Measurements from ENCODE around the gene NBEAL1.
"Not testable (repeated sequence)": the region's sequence is repeated elsewhere in the genome, so short reads cannot be mapped to it uniquely, and the experiment has no call there.

The NBEAL1 gene

GRCh38 chr2:203155406-203155805 is 140.7 kb downstream of the NBEAL1 start:
- Histone ChIP-seq H2AFZ (ENCODE audit: low read depth, low read length) (no peak overlapping the region), H3K4me1 (ENCODE audit: insufficient read depth, low read length) (no peaks in the 10 kb centered on the region), H3K36me3 (ENCODE audit: insufficient read depth, low read length) (no peaks in the 10 kb centered on the region; the same call in 1 of the 2 replicates), H3K27ac (ENCODE audit: low read length) (no peak overlapping the region), H4K20me1 (ENCODE audit: insufficient read depth, low read length) (no peaks in the 10 kb centered on the region), H3K9me3 (ENCODE audit: insufficient read depth, low read length, severe bottlenecking) (no peaks in the 10 kb centered on the region), H3K79me2 (ENCODE audit: insufficient read depth, low read length) (no peaks in the 10 kb centered on the region), H3K9ac (ENCODE audit: low read depth, low read length) (no peak overlapping the region), H3K27me3 (ENCODE audit: insufficient read depth, low read length, poor library complexity) (no peaks in the 10 kb centered on the region), H3K4me3 (ENCODE audit: low read depth in 1 of 2, low read length in 2 of 2) (no peak overlapping the region), H3K4me2 (ENCODE audit: insufficient read depth, low read length) (no peak overlapping the region)
- TF ChIP-seq CTCF (IDR thresholded peaks at IDR 0.05; ENCODE audit: borderline replicate concordance, extremely low read depth, low read length, poor library complexity, severe bottlenecking) (peak; percentile 27), EZH2 (IDR thresholded peaks at IDR 0.05; ENCODE audit: borderline replicate concordance, low read depth, low read length, severe bottlenecking) (no peak)
- DNase-seq = peak; percentile 16
- peak; percentile 62 for ATAC-seq (ENCODE audit: insufficient read depth, low read depth)

GRCh38 chr2:203162722-203163121 is 148.0 kb downstream of the NBEAL1 start:
- H3K27me3 ChIP-seq (ENCODE audit: insufficient read depth, low read length, poor library complexity); H3K4me2 ChIP-seq (ENCODE audit: insufficient read depth, low read length); H3K4me1 ChIP-seq (ENCODE audit: insufficient read depth, low read length); H3K36me3 ChIP-seq (ENCODE audit: insufficient read depth, low read length); H3K4me3 ChIP-seq (ENCODE audit: low read depth in 1 of 2, low read length in 2 of 2); ATAC-seq (ENCODE audit: insufficient read depth, low read depth); DNase-seq; H4K20me1 ChIP-seq (ENCODE audit: insufficient read depth, low read length); H3K9ac ChIP-seq (ENCODE audit: low read depth, low read length); H3K27ac ChIP-seq (ENCODE audit: low read length); H2AFZ ChIP-seq (ENCODE audit: low read depth, low read length); H3K9me3 ChIP-seq (ENCODE audit: insufficient read depth, low read length, severe bottlenecking); H3K79me2 ChIP-seq (ENCODE audit: insufficient read depth, low read length): not testable (repeated sequence)

GRCh38 chr2:203164311-203164935 is 149.7 kb downstream of the NBEAL1 start:
- Histone ChIP-seq H3K9me3 (ENCODE audit: insufficient read depth, low read length, severe bottlenecking) (no peaks in the 10 kb centered on the region), H3K4me3 (ENCODE audit: low read depth in 1 of 2, low read length in 2 of 2) (no peak overlapping the region), H3K4me2 (ENCODE audit: insufficient read depth, low read length) (no peak overlapping the region), H3K27ac (ENCODE audit: low read length) (no peak overlapping the region), H2AFZ (ENCODE audit: low read depth, low read length) (no peak overlapping the region), H3K27me3 (ENCODE audit: insufficient read depth, low read length, poor library complexity) (no peaks in the 10 kb centered on the region), H3K4me1 (ENCODE audit: insufficient read depth, low read length) (no peaks in the 10 kb centered on the region), H4K20me1 (ENCODE audit: insufficient read depth, low read length) (no peaks in the 10 kb centered on the region), H3K9ac (ENCODE audit: low read depth, low read length) (no peak overlapping the region), H3K36me3 (ENCODE audit: insufficient read depth, low read length) (no peaks in the 10 kb centered on the region), H3K79me2 (ENCODE audit: insufficient read depth, low read length) (no peaks in the 10 kb centered on the region)
- DNase-seq = no peak
- ATAC-seq (ENCODE audit: insufficient read depth, low read depth) = no peak
- TF ChIP-seq CTCF (IDR thresholded peaks at IDR 0.05; ENCODE audit: borderline replicate concordance, extremely low read depth, low read length, poor library complexity, severe bottlenecking) (no peak), EZH2 (IDR thresholded peaks at IDR 0.05; ENCODE audit: borderline replicate concordance, low read depth, low read length, severe bottlenecking) (no peak)

- no peaks in the 10 kb centered on the region for H4K20me1 ChIP-seq (ENCODE audit: insufficient read depth, low read length)
- no peak for ATAC-seq (ENCODE audit: insufficient read depth, low read depth)
- H3K79me2 ChIP-seq (ENCODE audit: insufficient read depth, low read length) = no peaks in the 10 kb centered on the region
- no peaks in the 10 kb centered on the region for H3K27me3 ChIP-seq (ENCODE audit: insufficient read depth, low read length, poor library complexity)
- H2AFZ ChIP-seq (ENCODE audit: low read depth, low read length) = no peak overlapping the region
- H3K4me3 ChIP-seq (ENCODE audit: low read depth in 1 of 2, low read length in 2 of 2) = no peak overlapping the region
- H3K36me3 ChIP-seq (ENCODE audit: insufficient read depth, low read length) = no peaks in the 10 kb centered on the region
- H3K9me3 ChIP-seq (ENCODE audit: insufficient read depth, low read length, severe bottlenecking) = no peaks in the 10 kb centered on the region
- H3K9ac ChIP-seq (ENCODE audit: low read depth, low read length) = no peak overlapping the region
- no peak for TF ChIP-seq EZH2 (IDR thresholded peaks at IDR 0.05; ENCODE audit: borderline replicate concordance, low read depth, low read length, severe bottlenecking)
- no peak for TF ChIP-seq CTCF (IDR thresholded peaks at IDR 0.05; ENCODE audit: borderline replicate concordance, extremely low read depth, low read length, poor library complexity, severe bottlenecking)
- no peak overlapping the region for H3K4me2 ChIP-seq (ENCODE audit: insufficient read depth, low read length)
- DNase-seq = no peak
- H3K4me1 ChIP-seq (ENCODE audit: insufficient read depth, low read length) = no peaks in the 10 kb centered on the region
- H3K27ac ChIP-seq (ENCODE audit: low read length) = no peak overlapping the region
Measured at GRCh38 chr2:203167751-203168150, 153.1 kb downstream of the NBEAL1 start.
